NCI-H2171 (cell line): ENCODE results near the gene SGIP1.
"Not testable (repeated sequence)": the region's sequence is repeated elsewhere in the genome, so short reads cannot be mapped to it uniquely, and the experiment has no call there.

Source experiments
- DNase-seq: peaks from one replicate; lab custom pipeline; 2025; lab: John Stamatoyannopoulos, UW

Gene SGIP1

DNA sequence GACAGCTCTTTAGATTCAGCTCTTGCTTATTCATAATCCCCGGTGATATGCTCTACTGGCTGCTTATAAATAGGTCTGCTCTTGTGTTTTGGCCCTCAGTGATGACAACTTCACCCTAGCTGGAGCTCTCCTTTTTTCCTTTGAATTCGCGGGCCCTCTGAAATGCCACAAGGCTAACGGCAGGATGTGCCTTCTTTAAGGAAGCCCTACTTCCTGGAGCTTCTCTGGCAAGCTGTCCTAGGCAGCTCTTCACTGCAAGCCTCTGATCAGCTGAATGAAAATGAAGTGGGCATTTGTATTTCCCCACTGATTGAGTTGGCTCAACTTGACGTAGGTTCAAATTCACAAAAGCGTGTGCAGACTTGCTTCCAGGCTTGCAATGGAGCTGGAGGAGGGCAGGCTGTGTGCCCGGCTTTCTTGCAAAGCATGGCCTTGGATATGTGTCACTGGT lies 22.2 kb downstream of the SGIP1 start:
- DNase-seq, result no peak

GRCh38 chr1:66557157-66557556 lies 23.2 kb downstream of the SGIP1 start:
- no peak for DNase-seq

- no peak for DNase-seq
Observed at GRCh38 chr1:66559517-66559916, 25.6 kb downstream of the SGIP1 start.

GRCh38 chr1:66562561-66562960 lies 28.6 kb downstream of the SGIP1 start:
- no peak for DNase-seq

GRCh38 chr1:66563094-66563800 lies 29.3 kb downstream of the SGIP1 start:
- DNase-seq, result no peak

GRCh38 chr1:66563941-66564630 lies 30.1 kb downstream of the SGIP1 start:
- DNase-seq, result no peak

GRCh38 chr1:66570196-66570595 lies 36.2 kb downstream of the SGIP1 start:
- no peak for DNase-seq

DNA sequence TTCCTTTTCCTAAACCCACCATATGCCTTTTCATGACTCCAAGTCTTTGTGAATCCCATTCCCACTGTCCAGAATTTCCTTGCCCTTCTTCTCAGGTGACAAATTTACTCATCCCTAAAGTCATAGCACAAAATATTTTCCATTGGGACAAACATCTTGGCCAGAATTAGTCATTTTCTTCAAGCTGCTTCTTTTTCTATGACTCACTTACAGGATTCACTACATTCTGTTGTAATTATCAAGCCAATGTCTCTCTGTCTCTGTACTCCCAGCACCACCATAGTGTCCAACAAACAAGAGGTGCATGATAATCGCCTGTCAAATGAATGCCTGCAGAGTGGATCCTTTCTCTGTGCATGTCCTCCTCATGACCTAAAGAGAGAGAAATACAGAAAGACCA lies 37.8 kb downstream of the SGIP1 start:
- no peak for DNase-seq

GRCh38 chr1:66575739-66576138 lies 41.8 kb downstream of the SGIP1 start:
- DNase-seq, result no peak

- no peak for DNase-seq
Observed at GRCh38 chr1:66576645-66577044, 42.7 kb downstream of the SGIP1 start.

DNA sequence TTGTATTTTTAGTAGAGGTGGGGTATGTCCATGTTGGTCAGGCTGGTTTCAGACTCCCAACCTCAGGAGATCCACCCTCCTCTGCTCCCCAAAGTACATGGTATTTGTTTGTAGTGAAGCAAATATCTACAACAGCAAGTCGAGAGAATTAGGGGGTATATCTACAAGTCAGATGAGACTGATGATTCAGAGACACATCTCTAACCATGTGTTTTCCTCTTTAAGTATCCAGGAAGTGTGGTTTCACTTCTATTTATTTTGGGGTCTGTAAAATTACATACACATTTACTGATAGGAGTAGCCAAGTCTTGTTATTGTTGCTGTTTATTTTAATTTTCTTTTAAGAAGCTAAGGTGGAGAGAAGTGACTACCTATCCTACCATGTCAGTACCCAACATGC lies 44.9 kb downstream of the SGIP1 start:
- DNase-seq, result no peak

DNA sequence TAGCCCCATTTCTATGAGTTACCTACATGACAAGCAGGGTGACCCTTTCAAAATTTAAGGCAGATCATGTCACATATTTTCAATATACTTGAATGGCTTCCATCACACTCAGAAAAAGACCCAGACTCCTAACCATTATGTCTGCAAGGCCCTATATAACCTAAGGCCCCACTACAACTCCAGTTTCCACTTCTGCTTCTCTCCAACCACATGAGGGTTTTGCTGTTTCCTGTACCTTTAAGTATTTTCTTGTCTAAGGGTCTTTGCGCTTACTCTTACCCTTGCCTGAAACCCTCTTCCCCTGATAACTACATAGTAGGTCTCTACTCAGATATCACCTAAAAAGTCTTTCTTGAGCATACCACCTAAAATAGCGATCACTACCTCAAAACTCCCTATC lies 46.1 kb downstream of the SGIP1 start:
- DNase-seq, result no peak

DNA sequence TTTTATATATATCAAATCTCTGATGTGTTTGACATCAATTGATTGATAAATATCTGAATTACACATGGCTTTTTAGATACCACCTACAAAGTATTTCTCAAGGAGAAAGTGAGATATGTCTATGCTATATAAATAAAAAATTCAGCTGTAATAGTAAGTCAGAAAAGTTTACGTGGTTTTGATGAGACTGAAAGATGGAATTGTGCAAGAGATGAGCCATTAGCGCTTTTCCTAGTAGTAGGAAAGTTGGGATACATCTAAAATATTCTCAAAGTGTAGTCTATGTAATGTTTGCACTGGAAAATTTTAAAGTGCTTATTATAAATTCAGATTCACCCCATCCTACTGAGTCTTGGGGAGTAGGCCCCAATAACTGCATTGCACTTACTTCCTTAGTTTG lies 49.1 kb downstream of the SGIP1 start:
- no peak for DNase-seq

- DNase-seq, result no peak
Observed at GRCh38 chr1:66585002-66585401, 51.0 kb downstream of the SGIP1 start.

GRCh38 chr1:66589326-66589725 lies 55.4 kb downstream of the SGIP1 start:
- DNase-seq, result no peak

DNA sequence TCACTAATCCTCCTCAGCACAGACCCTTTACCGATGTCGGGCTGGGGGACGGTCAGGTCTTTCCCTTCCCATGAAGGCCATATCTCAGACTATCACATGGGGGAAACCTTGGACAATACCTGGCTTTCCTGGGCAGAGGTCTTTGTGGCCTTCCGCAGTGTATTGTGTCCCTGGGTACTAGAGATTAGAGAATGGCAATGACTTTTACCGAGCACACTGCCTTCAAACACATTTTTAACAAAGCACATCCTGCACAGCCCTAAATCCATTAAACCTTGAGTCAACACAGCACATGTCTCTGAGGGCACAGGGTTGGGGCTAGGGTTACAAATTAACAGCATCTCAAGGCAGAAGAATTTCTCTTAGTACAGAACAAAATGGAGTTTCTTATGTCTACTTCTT lies 58.2 kb downstream of the SGIP1 start:
- DNase-seq, result not testable (repeated sequence)

DNA sequence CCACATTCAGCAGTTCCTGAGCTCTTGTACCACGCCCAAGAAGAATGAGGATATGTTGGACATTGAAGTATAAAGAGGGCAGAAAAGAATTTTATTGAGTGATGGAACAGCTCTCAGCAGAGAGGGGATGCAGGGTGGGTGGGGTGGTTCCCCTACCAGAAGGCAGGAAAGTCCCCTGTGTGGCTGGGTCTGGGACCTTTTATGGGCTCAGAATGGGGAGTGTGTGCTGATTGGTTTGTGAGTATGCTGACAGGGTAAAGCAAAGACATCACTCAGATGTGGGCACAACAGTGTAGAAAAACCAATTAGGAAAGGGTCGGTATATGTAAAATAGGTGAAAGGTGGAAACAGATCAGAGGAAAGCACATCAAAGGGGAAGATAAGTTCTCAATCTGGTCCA lies 62.2 kb downstream of the SGIP1 start:
- DNase-seq, result no peak

DNA sequence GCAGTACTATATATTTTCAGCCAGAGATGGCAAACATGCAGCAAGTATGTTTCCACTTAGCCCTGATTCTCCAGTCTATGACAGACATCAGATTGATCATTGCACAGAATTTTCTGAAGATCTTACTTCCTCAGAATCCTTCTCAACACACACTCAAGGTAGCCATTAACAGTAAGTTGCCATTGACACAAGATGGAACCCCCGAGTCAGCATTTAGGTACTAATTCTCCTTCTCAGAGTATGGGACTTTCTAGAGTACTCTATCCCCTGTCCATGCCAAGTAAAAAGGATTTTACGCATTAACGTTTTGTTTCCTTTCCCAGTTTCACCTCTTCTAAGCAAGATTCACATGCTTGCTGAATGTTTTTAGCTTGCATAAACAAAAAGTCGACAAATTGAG lies 63.5 kb downstream of the SGIP1 start:
- DNase-seq, result no peak

DNA sequence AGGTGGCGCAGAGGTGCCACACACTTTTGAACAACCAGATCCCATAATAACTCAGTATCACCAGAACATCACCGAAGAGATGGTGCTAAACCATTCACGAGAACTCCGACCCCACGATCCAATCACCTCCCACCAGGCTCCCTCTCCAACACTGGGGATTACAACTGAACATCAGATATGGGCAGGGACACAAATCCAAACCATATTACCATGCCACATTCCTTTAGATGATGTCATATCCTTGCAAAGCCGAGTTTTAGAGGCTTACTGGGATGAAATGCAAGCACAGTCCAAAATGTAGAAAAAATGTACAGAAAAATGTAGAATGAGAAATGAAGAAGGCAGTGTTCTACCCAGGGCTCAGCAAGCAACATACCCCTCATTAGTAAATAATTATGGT lies 64.7 kb downstream of the SGIP1 start:
- no peak for DNase-seq

DNA sequence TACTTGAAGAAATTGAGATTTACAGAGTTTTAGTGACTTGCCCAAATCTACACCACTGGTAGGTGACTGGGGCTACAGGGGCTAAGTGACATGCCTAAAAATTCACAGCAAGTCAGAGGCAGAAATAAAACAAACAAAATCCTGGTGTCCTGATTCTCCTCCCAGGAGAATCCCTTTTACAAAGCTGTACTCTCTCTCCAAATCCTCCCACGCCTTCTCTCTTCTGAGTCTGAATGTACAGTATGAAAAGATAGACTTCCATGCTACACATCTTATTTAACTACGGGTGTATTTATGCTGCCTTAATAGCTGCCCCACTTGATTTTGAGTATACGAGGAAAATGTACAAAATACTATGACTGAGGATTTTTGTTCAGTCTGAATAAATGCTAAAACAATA lies 65.4 kb downstream of the SGIP1 start:
- DNase-seq, result no peak

GRCh38 chr1:66599899-66600737 lies 66.2 kb downstream of the SGIP1 start:
- DNase-seq, result no peak

- DNase-seq, result no peak
Observed at GRCh38 chr1:66605419-66605997, 71.6 kb downstream of the SGIP1 start.
